Measurements from ENCODE around the gene PLXNA2.

Gene PLXNA2

GRCh38 chr1:208089761-208090370, 154.3 kb downstream of the PLXNA2 start:
- peak in 1 of 14 donors; percentile 51 for DNase-seq

- peak in 1 of 14 donors; percentile 33 for DNase-seq
Measured at GRCh38 chr1:208089149-208089548, 155.0 kb downstream of the PLXNA2 start.

- no peak for DNase-seq
Measured at GRCh38 chr1:208088319-208088718, 155.9 kb downstream of the PLXNA2 start.

- DNase-seq = no peak
Measured at GRCh38 chr1:208085655-208086515, 158.3 kb downstream of the PLXNA2 start.

- DNase-seq = no peak
Measured at GRCh38 chr1:208084764-208085163, 159.4 kb downstream of the PLXNA2 start.

GRCh38 chr1:208084220-208084619, 160.0 kb downstream of the PLXNA2 start:
- no peak for DNase-seq

GRCh38 chr1:208083715-208084085, 160.5 kb downstream of the PLXNA2 start:
- no peak for DNase-seq

- DNase-seq = peak in 1 of 14 donors; percentile 75
Measured at GRCh38 chr1:208083016-208083714, 161.0 kb downstream of the PLXNA2 start.

GRCh38 chr1:208081972-208082371, 162.2 kb downstream of the PLXNA2 start:
- DNase-seq = peak in 8 of 14 donors; percentile 15 to 69 (median 34)

GRCh38 chr1:208080396-208081286, 163.5 kb downstream of the PLXNA2 start:
- DNase-seq = peak in 1 of 14 donors; percentile 42

GRCh38 chr1:208079161-208079560, 165.0 kb downstream of the PLXNA2 start:
- no peak for DNase-seq

GRCh38 chr1:208078752-208079151, 165.4 kb downstream of the PLXNA2 start:
- DNase-seq = peak in 2 of 14 donors; percentile 21 to 89

- DNase-seq = peak in 4 of 14 donors; percentile 21 to 30 (median 24)
Measured at GRCh38 chr1:208077232-208078075, 166.7 kb downstream of the PLXNA2 start.

- DNase-seq = no peak
Measured at GRCh38 chr1:208074353-208074752, 169.8 kb downstream of the PLXNA2 start.

GRCh38 chr1:208071435-208072031, 172.7 kb downstream of the PLXNA2 start:
- DNase-seq = peak in 2 of 14 donors; percentile 7 to 75

GRCh38 chr1:208069908-208070307, 174.3 kb downstream of the PLXNA2 start:
- no peak for DNase-seq

GRCh38 chr1:208069317-208069716, 174.9 kb downstream of the PLXNA2 start:
- DNase-seq = no peak

GRCh38 chr1:208068908-208069307, 175.3 kb downstream of the PLXNA2 start:
- no peak for DNase-seq

GRCh38 chr1:208068407-208068806, 175.8 kb downstream of the PLXNA2 start:
- no peak for DNase-seq

- no peak for DNase-seq
Measured at GRCh38 chr1:208066583-208066982, 177.6 kb downstream of the PLXNA2 start.

GRCh38 chr1:208065862-208066261, 178.3 kb downstream of the PLXNA2 start:
- peak in 6 of 14 donors; percentile 18 to 61 (median 28) for DNase-seq

All from C1 segment of cervical spinal cord (tissue), 14 donors.